HG02571 (cell line): ENCODE measurements around the gene CFAP61.
A peak's percentile ranks its signal among the peaks of the same experiment; 100 is the strongest.
"Not testable (repeated sequence)": the region's sequence is repeated elsewhere in the genome, so short reads cannot be mapped to it uniquely, and the experiment has no call there.

Experiments
- ATAC-seq: cut with Tn5 transposase; IDR thresholded peaks from one replicate; pipeline ENCODE4 v1.9.1; 2021; ENCODE audit warnings: mild to moderate bottlenecking, moderate library complexity; ENCODE audit not compliant: unreplicated experiment

The CFAP61 gene

GRCh38 chr20:20052074-20052970 is at the start of gene CFAP61, which contains the start of gene CRNKL1:
Gene CFAP61, plus strand, starts transcription at chr20:20052532. Its CDS starts 4,122 bp downstream, at chr20:20056654.
Gene CRNKL1, minus strand, starts transcription at chr20:20052466. Its CDS starts 124 bp downstream, at chr20:20052342.
- ATAC-seq = peak; percentile 92

GRCh38 chr20:20003031-20003954 is 49.0 kb upstream of the CFAP61 start:
- ATAC-seq = no peak

GRCh38 chr20:20003955-20004322 is 48.4 kb upstream of the CFAP61 start:
- ATAC-seq = not testable (repeated sequence)

- no peak for ATAC-seq
These were observed 47.0 kb upstream of the CFAP61 start for GRCh38 chr20:20005342-20005741.

GRCh38 chr20:20009784-20010253 is 42.5 kb upstream of the CFAP61 start:
- no peak for ATAC-seq

GRCh38 chr20:20010639-20011500 is 41.5 kb upstream of the CFAP61 start:
- ATAC-seq = no peak

- no peak for ATAC-seq
These were observed 39.8 kb upstream of the CFAP61 start for GRCh38 chr20:20012541-20012940.

GRCh38 chr20:20014659-20015058 is 37.7 kb upstream of the CFAP61 start:
- no peak for ATAC-seq

- ATAC-seq = peak; percentile 98
These were observed 35.1 kb upstream of the CFAP61 start, which contains the start of gene NAA20 for GRCh38 chr20:20017001-20017843. Gene NAA20, plus strand, starts transcription at chr20:20017362. Its CDS starts 35 bp downstream, at chr20:20017397.

- peak; percentile 22 for ATAC-seq
These were observed 34.5 kb upstream of the CFAP61 start for GRCh38 chr20:20017844-20018185.

- ATAC-seq = no peak
These were observed 34.0 kb upstream of the CFAP61 start for GRCh38 chr20:20018366-20018765.

- no peak for ATAC-seq
These were observed 33.2 kb upstream of the CFAP61 start for GRCh38 chr20:20019123-20019522.

GRCh38 chr20:20020908-20021307 is 31.4 kb upstream of the CFAP61 start:
- ATAC-seq = no peak

- ATAC-seq = no peak
These were observed 30.5 kb upstream of the CFAP61 start for GRCh38 chr20:20021835-20022234.

- ATAC-seq = peak; percentile 67
These were observed 29.8 kb upstream of the CFAP61 start for GRCh38 chr20:20022498-20022897.

- no peak for ATAC-seq
These were observed 28.9 kb upstream of the CFAP61 start for GRCh38 chr20:20023395-20023794.

GRCh38 chr20:20024942-20025341 is 27.4 kb upstream of the CFAP61 start:
- ATAC-seq = no peak

GRCh38 chr20:20027284-20027683 is 25.0 kb upstream of the CFAP61 start:
- ATAC-seq = no peak

GRCh38 chr20:20031790-20032189 is 20.5 kb upstream of the CFAP61 start:
- no peak for ATAC-seq
